Measurements from ENCODE around the gene SLC2A14.
A peak's percentile ranks its signal among the peaks of the same experiment; 100 is the strongest.
"Not testable (repeated sequence)": the region's sequence is repeated elsewhere in the genome, so short reads cannot be mapped to it uniquely, and the experiment has no call there.

Gene SLC2A14

GRCh38 chr12:7916936-7917335 is 44.2 kb upstream of the SLC2A14 start:
- no peak for DNase-seq
- no peaks in the 10 kb centered on the region for H3K36me3 ChIP-seq (replicated peaks; ENCODE audit: insufficient read depth, low read length)
- H3K27ac ChIP-seq (ENCODE audit: low read length): no peak overlapping the region
- no peaks in the 10 kb centered on the region for H3K27me3 ChIP-seq (replicated peaks; ENCODE audit: insufficient read depth, low read length)
- no peaks in the 10 kb centered on the region for H3K9me3 ChIP-seq (replicated peaks; ENCODE audit: insufficient read depth, low read length)
- no peak overlapping the region for H3K4me2 ChIP-seq (ENCODE audit: low read depth, low read length)
- no peaks in the 10 kb centered on the region for H3F3A ChIP-seq (ENCODE audit: insufficient read depth, low read length)
- no peaks in the 10 kb centered on the region for H3K9me2 ChIP-seq (replicated peaks; ENCODE audit: insufficient read depth, low read length)
- H2AFZ ChIP-seq (ENCODE audit: low read length): no peak overlapping the region
- TF ChIP-seq CTCF (IDR thresholded peaks at IDR 0.05; ENCODE audit: low read length): no peak
- no peak overlapping the region for H3K9ac ChIP-seq (ENCODE audit: low read length)
- H3K4me3 ChIP-seq (ENCODE audit: low read length): no peak overlapping the region
- no peaks in the 10 kb centered on the region for H4K20me1 ChIP-seq (ENCODE audit: insufficient read depth, low read length)
- no peaks in the 10 kb centered on the region for H3K4me1 ChIP-seq (ENCODE audit: low read length)
- H3K79me2 ChIP-seq (ENCODE audit: low read length): no peaks in the 10 kb centered on the region

GRCh38 chr12:7915661-7916403 is 43.1 kb upstream of the SLC2A14 start:
- H3K27ac ChIP-seq (ENCODE audit: low read length): no peak overlapping the region
- no peaks in the 10 kb centered on the region for H3K79me2 ChIP-seq (ENCODE audit: low read length)
- no peaks in the 10 kb centered on the region for H3K27me3 ChIP-seq (replicated peaks; ENCODE audit: insufficient read depth, low read length)
- no peaks in the 10 kb centered on the region for H3K36me3 ChIP-seq (replicated peaks; ENCODE audit: insufficient read depth, low read length)
- no peaks in the 10 kb centered on the region for H3K4me1 ChIP-seq (ENCODE audit: low read length)
- TF ChIP-seq EZH2phosphoT487 (IDR thresholded peaks at IDR 0.05; ENCODE audit: low read length) (no peak), CTCF (IDR thresholded peaks at IDR 0.05; ENCODE audit: low read length) (no peak), EZH2 (optimal IDR thresholded peaks at IDR 0.05; ENCODE audit: low read depth, low read length) (no peak)
- H3K9me3 ChIP-seq (replicated peaks; ENCODE audit: insufficient read depth, low read length): no peaks in the 10 kb centered on the region
- H3F3A ChIP-seq (ENCODE audit: insufficient read depth, low read length): no peaks in the 10 kb centered on the region
- H4K20me1 ChIP-seq (ENCODE audit: insufficient read depth, low read length): no peaks in the 10 kb centered on the region
- no peak overlapping the region for H3K9ac ChIP-seq (ENCODE audit: low read length)
- no peak overlapping the region for H3K4me3 ChIP-seq (ENCODE audit: low read length)
- no peak overlapping the region for H2AFZ ChIP-seq (ENCODE audit: low read length)
- DNase-seq: no peak
- H3K9me2 ChIP-seq (replicated peaks; ENCODE audit: insufficient read depth, low read length): no peaks in the 10 kb centered on the region
- no peak overlapping the region for H3K4me2 ChIP-seq (ENCODE audit: low read depth, low read length)

- not testable (repeated sequence) for H3K27ac ChIP-seq (ENCODE audit: low read length); H3K4me2 ChIP-seq (ENCODE audit: low read depth, low read length)
Measured at GRCh38 chr12:7910106-7910505, 37.4 kb upstream of the SLC2A14 start.

GRCh38 chr12:7907009-7907408 is 34.3 kb upstream of the SLC2A14 start:
- Histone ChIP-seq H3K4me2 (ENCODE audit: low read depth, low read length) (no peak overlapping the region), H3K9ac (ENCODE audit: low read length) (no peak overlapping the region), H3K4me1 (ENCODE audit: low read length) (no peaks in the 10 kb centered on the region), H3F3A (ENCODE audit: insufficient read depth, low read length) (no peaks in the 10 kb centered on the region), H3K4me3 (ENCODE audit: low read length) (no peak overlapping the region), H4K20me1 (ENCODE audit: insufficient read depth, low read length) (no peaks in the 10 kb centered on the region), H3K27me3 (replicated peaks; ENCODE audit: insufficient read depth, low read length) (no peaks in the 10 kb centered on the region), H3K36me3 (replicated peaks; ENCODE audit: insufficient read depth, low read length) (no peaks in the 10 kb centered on the region), H3K9me3 (replicated peaks; ENCODE audit: insufficient read depth, low read length) (no peaks in the 10 kb centered on the region), H2AFZ (ENCODE audit: low read length) (no peak overlapping the region), H3K9me2 (replicated peaks; ENCODE audit: insufficient read depth, low read length) (no peaks in the 10 kb centered on the region), H3K27ac (ENCODE audit: low read length) (no peak overlapping the region), H3K79me2 (ENCODE audit: low read length) (no peaks in the 10 kb centered on the region)
- no peak for DNase-seq
- TF ChIP-seq EZH2 (optimal IDR thresholded peaks at IDR 0.05; ENCODE audit: low read depth, low read length) (no peak), EZH2phosphoT487 (IDR thresholded peaks at IDR 0.05; ENCODE audit: low read length) (no peak), CTCF (IDR thresholded peaks at IDR 0.05; ENCODE audit: low read length) (peak; percentile 8; the same call in 1 of the 2 replicates)

More at GRCh38 chr12:7910106-7910505, 37.4 kb upstream of the SLC2A14 start:
- H3F3A ChIP-seq (ENCODE audit: insufficient read depth, low read length); H3K4me3 ChIP-seq (ENCODE audit: low read length); H3K9me2 ChIP-seq (replicated peaks; ENCODE audit: insufficient read depth, low read length); H3K9me3 ChIP-seq (replicated peaks; ENCODE audit: insufficient read depth, low read length); H3K9ac ChIP-seq (ENCODE audit: low read length); H3K36me3 ChIP-seq (replicated peaks; ENCODE audit: insufficient read depth, low read length); H3K27me3 ChIP-seq (replicated peaks; ENCODE audit: insufficient read depth, low read length); H3K4me1 ChIP-seq (ENCODE audit: low read length); H4K20me1 ChIP-seq (ENCODE audit: insufficient read depth, low read length); DNase-seq; H3K79me2 ChIP-seq (ENCODE audit: low read length); H2AFZ ChIP-seq (ENCODE audit: low read length): not testable (repeated sequence)

- H3K4me1 ChIP-seq (ENCODE audit: low read length); H3K4me3 ChIP-seq (ENCODE audit: low read length); H3K79me2 ChIP-seq (ENCODE audit: low read length); H3K36me3 ChIP-seq (replicated peaks; ENCODE audit: insufficient read depth, low read length); H3K9me3 ChIP-seq (replicated peaks; ENCODE audit: insufficient read depth, low read length); H3K9ac ChIP-seq (ENCODE audit: low read length); DNase-seq; H2AFZ ChIP-seq (ENCODE audit: low read length); H3K9me2 ChIP-seq (replicated peaks; ENCODE audit: insufficient read depth, low read length); H3K27me3 ChIP-seq (replicated peaks; ENCODE audit: insufficient read depth, low read length); H3K27ac ChIP-seq (ENCODE audit: low read length); H3K4me2 ChIP-seq (ENCODE audit: low read depth, low read length); H3F3A ChIP-seq (ENCODE audit: insufficient read depth, low read length); H4K20me1 ChIP-seq (ENCODE audit: insufficient read depth, low read length): not testable (repeated sequence)
Measured at GRCh38 chr12:7906303-7906702, 33.6 kb upstream of the SLC2A14 start.
